ENCODE measurements around the gene GTF3C1. TPM values are rescaled to one million over a fixed set of nuclear protein-coding genes. Genes with fewer than 3 reads are reported as not detected.

The GTF3C1 gene
- total RNA-seq, 1 donor from 2014 or later: 54.3 TPM

Other genes with a start within 250 kb of the GTF3C1 start
- 345 and 375 TPM in 2 replicates for gene IL4R, start 235.9 kb downstream of the GTF3C1 start, total RNA-seq
- 94.9 and 100 TPM in 2 replicates for gene IL21R, start 147.7 kb downstream of the GTF3C1 start, total RNA-seq
- 17.5 and 18.0 TPM in 2 replicates for gene KATNIP, start 231 bp upstream of the GTF3C1 start, total RNA-seq